Central memory CD8-positive, alpha-beta T cell (primary cell): ENCODE results near the gene RFPL4AL1.
"Not testable (repeated sequence)": the region's sequence is repeated elsewhere in the genome, so short reads cannot be mapped to it uniquely, and the experiment has no call there.

Source experiments
- ATAC-seq: fragments of 150-1000 bp; cut with Tn5 transposase; replicated peaks from 2 replicates; pipeline ENCODE4 v1.10.0; 2022; ENCODE audit warnings: mild to moderate bottlenecking, moderate FRiP score, moderate number of reproducible peaks; ENCODE audit not compliant: poor library complexity, severe bottlenecking; ENCODE audit errors: extremely low read depth
- DNase-seq, 2 donors: peaks; one replicate each; pipeline ENCODE4 v3.0.0; 2021; ENCODE audit warnings: low spot score in 2 of 2
- H3K27ac Mint-ChIP-seq: one replicate; pipeline ENCODE4 v1.8.0; 2022; ENCODE audit warnings: low read depth, mild to moderate bottlenecking, moderate library complexity, mixed read lengths
- H3K27me3 Mint-ChIP-seq: one replicate; pipeline ENCODE4 v1.8.0; 2022; ENCODE audit warnings: mixed read lengths
- H3K36me3 Mint-ChIP-seq: one replicate; pipeline ENCODE4 v1.8.0; 2022; ENCODE audit warnings: mild to moderate bottlenecking, moderate library complexity, mixed read lengths; ENCODE audit not compliant: insufficient read depth
- H3K4me1 Mint-ChIP-seq: one replicate; pipeline ENCODE4 v1.8.0; 2022; ENCODE audit warnings: mixed read lengths
- H3K4me3 Mint-ChIP-seq: one replicate; pipeline ENCODE4 v1.8.0; 2022; ENCODE audit warnings: mild to moderate bottlenecking, moderate library complexity, mixed read lengths
- H3K9me3 Mint-ChIP-seq: one replicate; pipeline ENCODE4 v1.8.0; 2022; ENCODE audit warnings: mixed read lengths

The RFPL4AL1 gene

DNA sequence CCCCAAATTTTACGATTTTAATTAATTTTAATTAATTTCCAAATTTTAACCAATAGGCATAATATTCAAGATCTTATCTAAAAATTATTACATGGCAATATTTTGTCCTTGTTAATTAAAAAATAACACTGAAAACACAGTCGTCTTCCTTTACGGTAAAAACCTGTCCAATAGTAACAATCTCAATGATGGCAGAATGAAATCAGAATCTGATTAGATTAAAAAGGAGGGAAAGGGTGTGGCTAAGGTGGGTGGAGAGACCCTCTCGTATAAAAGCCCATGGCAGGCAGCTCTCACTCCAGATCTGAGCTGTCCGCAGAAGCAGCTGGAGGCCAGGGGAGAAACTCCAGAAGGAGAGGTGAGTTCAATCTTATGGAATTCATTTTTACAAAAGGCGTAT is at the start of gene RFPL4AL1:
Gene RFPL4AL1, plus strand, starts transcription at position 301 of the 400 bp plus-strand sequence. CDS start 2,687 bp downstream, outside the sequence.
- not testable (repeated sequence) for H3K4me3 Mint-ChIP-seq, ATAC-seq, DNase-seq, H3K9me3 Mint-ChIP-seq, H3K4me1 Mint-ChIP-seq, H3K36me3 Mint-ChIP-seq, H3K27ac Mint-ChIP-seq
- peaks cover 42% of the 10 kb centered on the region for H3K27me3 Mint-ChIP-seq

- Mint-ChIP-seq H3K4me3 (no peak overlapping the region), H3K4me1 (no peaks in the 10 kb centered on the region), H3K9me3 (peaks cover 12% of the 10 kb centered on the region), H3K27ac (no peak overlapping the region), H3K36me3 (peaks cover 1% of the 10 kb centered on the region), H3K27me3 (peaks cover 84% of the 10 kb centered on the region)
- DNase-seq (no peak), ATAC-seq (no peak)
Measured at GRCh38 chr19:55720214-55720746, 48.6 kb upstream of the RFPL4AL1 start.

- no peak overlapping the region for H3K27ac Mint-ChIP-seq
- no peak overlapping the region for H3K4me3 Mint-ChIP-seq
- peaks cover 12% of the 10 kb centered on the region for H3K9me3 Mint-ChIP-seq
- peaks cover 1% of the 10 kb centered on the region for H3K36me3 Mint-ChIP-seq
- H3K27me3 Mint-ChIP-seq = peaks cover 89% of the 10 kb centered on the region
- DNase-seq (no peak), ATAC-seq (no peak)
- no peaks in the 10 kb centered on the region for H3K4me1 Mint-ChIP-seq
Measured at GRCh38 chr19:55720801-55721200, 48.1 kb upstream of the RFPL4AL1 start.

- H3K27ac Mint-ChIP-seq = no peak overlapping the region
- peaks cover 1% of the 10 kb centered on the region for H3K36me3 Mint-ChIP-seq
- H3K9me3 Mint-ChIP-seq = peaks cover 12% of the 10 kb centered on the region
- H3K4me1 Mint-ChIP-seq = no peaks in the 10 kb centered on the region
- H3K27me3 Mint-ChIP-seq = peaks cover 67% of the 10 kb centered on the region
- no peak overlapping the region for H3K4me3 Mint-ChIP-seq
- DNase-seq (no peak), ATAC-seq (no peak)
Measured at GRCh38 chr19:55723491-55723890, 45.4 kb upstream of the RFPL4AL1 start.

GRCh38 chr19:55730378-55730777 is 38.5 kb upstream of the RFPL4AL1 start:
- H3K4me1 Mint-ChIP-seq, H3K4me3 Mint-ChIP-seq, H3K9me3 Mint-ChIP-seq, H3K36me3 Mint-ChIP-seq, DNase-seq, H3K27me3 Mint-ChIP-seq, ATAC-seq, H3K27ac Mint-ChIP-seq: not testable (repeated sequence)

DNA sequence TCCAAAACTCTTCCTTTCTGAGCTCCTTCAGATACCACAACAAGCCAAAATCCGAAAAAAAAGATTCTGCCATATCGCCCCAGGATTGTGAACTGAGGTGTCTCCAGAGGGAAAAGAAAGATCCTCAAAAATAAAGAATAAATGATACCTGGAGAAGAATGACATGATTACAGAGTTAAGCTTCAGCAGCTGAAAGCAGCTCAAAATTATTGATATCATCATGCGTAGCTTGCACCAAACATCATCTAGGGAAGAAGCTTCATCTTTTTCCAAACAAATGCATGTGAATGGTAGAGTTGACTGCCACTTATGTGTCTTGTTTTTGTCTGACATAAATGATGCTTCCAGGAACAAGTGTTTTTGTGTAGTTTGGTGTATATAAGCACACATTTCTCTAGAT is 30.6 kb upstream of the RFPL4AL1 start, which contains the start of gene NLRP9:
Gene NLRP9, minus strand, starts transcription at position 101 of the 400 bp plus-strand sequence. Its CDS starts 28 bp downstream, at position 73.
- no peak within 1 kb of the TSS for H3K4me3 Mint-ChIP-seq
- peaks cover 16% of the 10 kb centered on the region for H3K27me3 Mint-ChIP-seq
- H3K4me1 Mint-ChIP-seq = no peaks in the 10 kb centered on the region
- no peak for ATAC-seq
- DNase-seq = no peak
- H3K9me3 Mint-ChIP-seq = no peaks in the 10 kb centered on the region
- no peak within 1 kb of the TSS for H3K27ac Mint-ChIP-seq
- H3K36me3 Mint-ChIP-seq = no peaks in the 10 kb centered on the region

- no peak overlapping the region for H3K4me3 Mint-ChIP-seq
- ATAC-seq (no peak), DNase-seq (no peak)
- no peak overlapping the region for H3K27ac Mint-ChIP-seq
- no peaks in the 10 kb centered on the region for H3K4me1 Mint-ChIP-seq
- no peaks in the 10 kb centered on the region for H3K9me3 Mint-ChIP-seq
- H3K36me3 Mint-ChIP-seq = no peaks in the 10 kb centered on the region
- peaks cover 14% of the 10 kb centered on the region for H3K27me3 Mint-ChIP-seq
Measured at GRCh38 chr19:55750715-55751114, 18.2 kb upstream of the RFPL4AL1 start.

DNA sequence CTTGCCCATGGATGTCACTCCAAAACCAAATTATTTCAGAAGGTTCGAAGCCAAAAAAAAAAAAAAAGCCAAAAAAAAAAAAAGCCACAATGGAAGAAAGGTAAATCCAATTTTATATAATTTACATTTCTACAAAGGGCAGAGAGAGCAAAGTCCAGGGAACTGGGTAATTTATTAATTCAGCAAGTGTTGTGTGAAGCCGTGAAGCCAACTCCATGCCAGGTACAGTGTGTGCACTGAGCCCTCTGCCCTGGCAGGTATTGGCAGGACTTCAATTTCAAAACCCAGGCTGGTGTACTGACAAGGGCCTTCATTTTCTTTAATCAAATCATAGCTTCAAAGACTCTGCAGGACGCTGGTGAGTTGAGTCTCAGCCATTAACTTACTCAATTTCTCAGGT is 15.5 kb upstream of the RFPL4AL1 start:
- Mint-ChIP-seq H3K36me3 (no peaks in the 10 kb centered on the region), H3K27ac (no peak overlapping the region), H3K4me3 (no peak overlapping the region), H3K4me1 (no peaks in the 10 kb centered on the region), H3K9me3 (no peaks in the 10 kb centered on the region), H3K27me3 (peaks cover 28% of the 10 kb centered on the region)
- no peak for ATAC-seq
- DNase-seq = no peak

DNA sequence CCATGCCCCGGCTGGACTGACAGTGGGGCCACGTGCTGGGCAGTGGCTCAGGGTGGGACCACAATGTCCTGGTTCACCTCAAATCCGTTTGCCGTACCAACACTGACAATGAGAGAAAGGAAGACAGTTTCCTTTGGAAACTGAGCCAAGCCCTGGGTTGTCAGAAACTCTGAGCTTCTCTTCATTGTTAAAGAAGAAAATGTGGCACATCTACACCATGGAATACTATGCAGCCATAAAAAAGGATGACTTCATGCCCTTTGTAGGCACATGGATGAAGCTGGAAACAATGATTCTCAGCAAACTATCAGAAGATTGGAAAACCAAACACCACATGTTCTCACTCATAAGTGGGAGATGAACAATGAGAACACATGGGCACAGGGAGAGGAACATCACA is 12.1 kb upstream of the RFPL4AL1 start:
- not testable (repeated sequence) for H3K27ac Mint-ChIP-seq, H3K36me3 Mint-ChIP-seq, DNase-seq, H3K9me3 Mint-ChIP-seq, H3K4me1 Mint-ChIP-seq, H3K4me3 Mint-ChIP-seq, ATAC-seq
- peaks cover 53% of the 10 kb centered on the region for H3K27me3 Mint-ChIP-seq

DNA sequence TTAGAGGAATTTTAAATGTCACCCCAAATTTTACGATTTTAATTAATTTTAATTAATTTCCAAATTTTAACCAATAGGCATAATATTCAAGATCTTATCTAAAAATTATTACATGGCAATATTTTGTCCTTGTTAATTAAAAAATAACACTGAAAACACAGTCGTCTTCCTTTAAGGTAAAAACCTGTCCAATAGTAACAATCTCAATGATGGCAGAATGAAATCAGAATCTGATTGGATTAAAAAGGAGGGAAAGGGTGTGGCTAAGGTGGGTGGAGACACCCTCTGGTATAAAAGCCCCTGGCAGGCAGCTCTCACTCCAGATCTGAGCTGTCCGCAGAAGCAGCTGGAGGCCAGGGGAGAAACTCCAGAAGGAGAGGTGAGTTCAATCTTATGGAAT is 10.1 kb upstream of the RFPL4AL1 start, which contains the start of gene RFPL4A:
Gene RFPL4A, plus strand, starts transcription at position 301 of the 400 bp plus-strand sequence. CDS start 2,704 bp downstream, outside the sequence.
- H3K4me3 Mint-ChIP-seq = not testable (repeated sequence)

GRCh38 chr19:55766466-55766865 is 2.5 kb upstream of the RFPL4AL1 start:
- H3K4me3 Mint-ChIP-seq = no peak overlapping the region
- ATAC-seq (no peak), DNase-seq (no peak)
- no peaks in the 10 kb centered on the region for H3K4me1 Mint-ChIP-seq
- H3K36me3 Mint-ChIP-seq = no peaks in the 10 kb centered on the region
- H3K27ac Mint-ChIP-seq = no peak overlapping the region
- no peaks in the 10 kb centered on the region for H3K9me3 Mint-ChIP-seq
- H3K27me3 Mint-ChIP-seq = peaks cover 43% of the 10 kb centered on the region

More for the DNA sequence above, 10.1 kb upstream of the RFPL4AL1 start, which contains the start of gene RFPL4A:
- H3K36me3 Mint-ChIP-seq, DNase-seq, H3K9me3 Mint-ChIP-seq, H3K27ac Mint-ChIP-seq, ATAC-seq, H3K4me1 Mint-ChIP-seq: not testable (repeated sequence)
- peaks cover 53% of the 10 kb centered on the region for H3K27me3 Mint-ChIP-seq

DNA sequence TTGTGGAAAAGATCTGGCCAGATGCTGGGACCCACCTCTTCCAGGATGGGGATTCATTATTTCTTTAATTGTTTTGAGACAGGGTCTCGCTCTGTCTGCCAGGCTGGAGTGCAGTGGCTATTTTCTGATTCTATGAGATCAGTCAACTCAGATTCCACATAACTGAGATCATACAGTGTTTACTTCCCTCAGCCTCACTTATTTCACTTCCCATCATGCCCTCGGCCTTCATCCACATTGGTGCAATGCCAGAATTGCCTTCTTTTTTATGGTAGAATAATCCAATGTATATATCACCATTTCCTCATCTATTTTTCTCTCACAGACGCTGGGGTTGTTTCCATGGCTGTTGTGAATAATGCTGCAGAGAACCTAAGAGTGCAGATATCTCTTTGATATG is 714 bp downstream of the RFPL4AL1 start:
- not testable (repeated sequence) for H3K4me3 Mint-ChIP-seq, DNase-seq, H3K9me3 Mint-ChIP-seq, ATAC-seq, H3K4me1 Mint-ChIP-seq, H3K27ac Mint-ChIP-seq, H3K36me3 Mint-ChIP-seq
- H3K27me3 Mint-ChIP-seq = peaks cover 41% of the 10 kb centered on the region

DNA sequence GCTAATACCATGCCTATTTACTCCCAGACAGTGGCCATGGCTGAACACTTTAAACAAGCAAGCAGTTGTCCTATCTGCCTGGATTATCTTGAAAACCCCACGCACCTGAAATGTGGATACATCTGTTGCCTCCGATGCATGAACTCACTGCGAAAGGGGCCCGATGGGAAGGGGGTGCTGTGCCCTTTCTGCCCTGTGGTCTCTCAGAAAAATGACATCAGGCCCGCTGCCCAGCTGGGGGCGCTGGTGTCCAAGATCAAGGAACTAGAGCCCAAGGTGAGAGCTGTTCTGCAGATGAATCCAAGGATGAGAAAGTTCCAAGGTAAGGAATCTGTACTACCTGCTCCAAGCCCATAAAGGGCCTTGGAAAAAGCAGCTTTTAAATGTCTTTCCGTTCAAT is 8.6 kb downstream of the RFPL4AL1 start:
- no peak for DNase-seq
- H3K27ac Mint-ChIP-seq = no peak overlapping the region

More for the DNA sequence above, 8.6 kb downstream of the RFPL4AL1 start:
- H3K36me3 Mint-ChIP-seq = no peaks in the 10 kb centered on the region
- H3K27me3 Mint-ChIP-seq = peaks cover 57% of the 10 kb centered on the region
- no peaks in the 10 kb centered on the region for H3K9me3 Mint-ChIP-seq
- no peak overlapping the region for H3K4me3 Mint-ChIP-seq
- H3K4me1 Mint-ChIP-seq = no peaks in the 10 kb centered on the region
- ATAC-seq = no peak
